NT2/D1 (cell line): Measurements from ENCODE around the gene RNASE2.

ENCODE experiments used
- DNase-seq: peaks from one replicate; pipeline ENCODE4 v3.0.0-alpha.2; 2011; ENCODE audit warnings: low read depth, low spot score
- H3K27me3 ChIP-seq: 2 replicates; pipeline ENCODE4 v1.6.0; 2011; ENCODE audit warnings: mild to moderate bottlenecking; ENCODE audit not compliant: insufficient read length, insufficient read depth
- H3K36me3 ChIP-seq: 2 replicates; pipeline ENCODE4 v1.6.1; 2011; ENCODE audit warnings: mild to moderate bottlenecking, low read length, mixed read lengths; ENCODE audit not compliant: insufficient read depth, insufficient read length
- H3K4me1 ChIP-seq: 2 replicates; pipeline ENCODE4 v1.5.1; 2011; ENCODE audit not compliant: insufficient read depth, insufficient read length
- H3K4me3 ChIP-seq: 2 replicates; pipeline ENCODE4 v1.5.1; 2011; ENCODE audit warnings: low read depth; ENCODE audit not compliant: insufficient read length
- H3K9ac ChIP-seq: 2 replicates; pipeline ENCODE4 v1.6.0; 2011; ENCODE audit warnings: low read depth; ENCODE audit not compliant: insufficient read length
- H3K9me3 ChIP-seq: 2 replicates; pipeline ENCODE4 v1.5.1; 2011; ENCODE audit warnings: mild to moderate bottlenecking, low read length; ENCODE audit not compliant: insufficient read depth
- SUZ12 ChIP-seq: IDR thresholded peaks from 2 replicates; pipeline ENCODE4 v1.6.1; 2011; ENCODE audit not compliant: insufficient read length, insufficient read depth; ENCODE audit errors: extremely low read depth
- YY1 ChIP-seq: IDR thresholded peaks from 2 replicates; pipeline ENCODE4 v1.6.1; 2011; ENCODE audit not compliant: insufficient read length, insufficient read depth
- ZNF274 ChIP-seq: IDR thresholded peaks from 2 replicates; pipeline ENCODE4 v1.6.1; 2011; ENCODE audit warnings: mild to moderate bottlenecking, low read depth, low read length

Gene RNASE2

DNA sequence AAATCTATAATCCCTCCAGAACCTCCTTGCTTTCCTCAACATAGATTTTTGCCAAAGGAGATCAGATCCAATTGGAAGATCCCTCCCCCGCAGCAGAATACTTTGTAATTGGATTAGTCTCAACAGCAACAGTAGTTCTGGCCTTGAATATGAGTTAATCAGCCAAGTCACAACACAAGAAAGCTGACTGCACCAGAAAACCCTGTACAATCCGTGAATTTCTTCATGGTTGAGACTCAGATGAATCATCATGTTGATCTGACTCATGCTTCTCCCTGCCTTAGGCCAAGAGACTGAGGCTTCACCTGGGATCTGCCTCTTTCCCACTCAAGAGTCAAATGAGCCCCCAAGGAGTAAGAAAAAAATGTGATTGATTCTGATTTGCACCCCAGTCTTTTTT lies 31.5 kb downstream of the RNASE2 start:
- no peak overlapping the region for H3K4me3 ChIP-seq
- TF ChIP-seq YY1 (no peak), ZNF274 (no peak), SUZ12 (no peak)
- DNase-seq, result no peak
- H3K4me1 ChIP-seq, result no peaks in the 10 kb centered on the region
- H3K27me3 ChIP-seq, result no peaks in the 10 kb centered on the region
- no peaks in the 10 kb centered on the region for H3K9me3 ChIP-seq
- H3K9ac ChIP-seq, result no peak overlapping the region
- peaks cover 6% of the 10 kb centered on the region for H3K36me3 ChIP-seq

DNA sequence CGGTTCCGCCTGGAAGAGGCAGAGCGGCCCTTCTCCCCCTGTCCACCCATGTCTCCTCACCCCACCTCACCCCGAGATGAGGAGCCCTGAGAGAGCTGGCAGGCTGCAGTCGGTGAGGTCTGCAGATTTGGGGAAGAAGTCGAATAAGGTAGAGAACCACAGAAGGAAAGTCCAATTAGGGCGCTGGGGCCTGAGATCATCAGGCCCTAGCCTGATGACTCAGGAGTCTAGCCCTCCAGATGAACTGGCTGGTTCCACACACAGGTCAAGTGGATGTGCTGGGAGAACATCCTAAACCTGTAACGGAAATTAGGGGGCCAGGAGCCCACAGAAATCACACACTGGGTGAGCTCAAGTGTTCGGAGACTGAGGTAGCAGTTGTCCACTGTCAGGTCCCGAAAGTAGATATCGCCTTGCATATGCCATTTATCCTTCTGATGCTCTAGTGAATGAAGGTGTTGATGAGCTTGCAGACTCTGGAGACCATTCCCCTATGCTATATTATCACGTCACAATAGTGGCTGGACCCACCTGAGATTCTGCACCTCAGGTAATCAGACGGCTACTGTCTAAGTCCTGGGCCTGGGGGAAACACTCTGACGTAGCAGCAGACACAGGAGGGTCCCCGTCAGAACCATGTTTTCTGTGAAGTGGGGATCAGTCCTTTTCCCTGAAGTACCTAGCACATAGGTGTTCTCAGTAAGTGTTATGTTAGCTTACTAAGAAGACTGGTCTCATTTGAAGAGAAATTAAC lies 33.6 kb downstream of the RNASE2 start:
- no peaks in the 10 kb centered on the region for H3K9me3 ChIP-seq
- peak overlapping the region; percentile 29 for H3K4me3 ChIP-seq
- no peaks in the 10 kb centered on the region for H3K27me3 ChIP-seq
- TF ChIP-seq SUZ12 (no peak), ZNF274 (no peak), YY1 (no peak)
- H3K4me1 ChIP-seq, result no peaks in the 10 kb centered on the region
- no peak for DNase-seq
- H3K36me3 ChIP-seq, result peaks cover 25% of the 10 kb centered on the region
- H3K9ac ChIP-seq, result peak overlapping the region; percentile 24

- peak overlapping the region; percentile 29 for H3K4me3 ChIP-seq
- peak overlapping the region; percentile 24 for H3K9ac ChIP-seq
- H3K9me3 ChIP-seq, result no peaks in the 10 kb centered on the region
- H3K36me3 ChIP-seq, result peaks cover 30% of the 10 kb centered on the region
- no peak for DNase-seq
- H3K27me3 ChIP-seq, result no peaks in the 10 kb centered on the region
- no peak for TF ChIP-seq YY1
- no peak for TF ChIP-seq ZNF274
- TF ChIP-seq SUZ12, result no peak
- no peaks in the 10 kb centered on the region for H3K4me1 ChIP-seq
Measured at GRCh38 chr14:20989471-20989786, 34.1 kb downstream of the RNASE2 start.

- peak within 1 kb of the TSS; percentile 91 for H3K9ac ChIP-seq
- H3K4me1 ChIP-seq, result no peaks in the 10 kb centered on the region
- peak; percentile 83 for DNase-seq
- no peaks in the 10 kb centered on the region for H3K9me3 ChIP-seq
- peak within 1 kb of the TSS; percentile 86 for H3K4me3 ChIP-seq
- H3K27me3 ChIP-seq, result no peaks in the 10 kb centered on the region
- H3K36me3 ChIP-seq, result peaks cover 36% of the 10 kb centered on the region
- peak; percentile 64 for TF ChIP-seq YY1
- TF ChIP-seq ZNF274, result no peak
- TF ChIP-seq SUZ12, result no peak
Measured at GRCh38 chr14:20989787-20990600, 34.7 kb downstream of the RNASE2 start, which contains the start of gene METTL17. Gene METTL17 (plus strand): TSS chr14:20989980. CDS start chr14:20990003, 23 bp downstream.

DNA sequence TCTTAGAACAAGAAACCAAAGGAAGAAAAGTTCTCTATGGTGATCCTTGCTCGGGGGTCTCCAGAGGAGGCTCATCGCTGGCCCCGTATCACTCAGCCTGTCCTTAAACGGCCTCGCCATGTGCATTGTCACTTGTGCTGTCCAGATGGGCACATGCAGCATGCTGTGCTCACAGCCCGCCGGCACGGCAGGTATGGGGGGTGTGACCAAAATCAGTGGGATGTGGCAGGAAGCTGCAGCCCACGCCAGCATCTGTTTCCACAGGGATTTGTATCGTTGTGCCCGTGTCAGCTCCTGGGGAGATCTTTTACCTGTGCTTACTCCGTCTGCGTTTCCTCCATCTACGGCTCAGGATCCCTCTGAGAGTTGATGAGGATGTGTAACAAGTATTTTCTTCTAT lies 41.2 kb downstream of the RNASE2 start:
- DNase-seq, result no peak
- no peak overlapping the region for H3K4me3 ChIP-seq
- H3K27me3 ChIP-seq, result no peaks in the 10 kb centered on the region
- TF ChIP-seq YY1 (no peak), ZNF274 (no peak), SUZ12 (no peak)
- H3K36me3 ChIP-seq, result peaks cover 52% of the 10 kb centered on the region
- no peaks in the 10 kb centered on the region for H3K9me3 ChIP-seq
- H3K4me1 ChIP-seq, result peaks cover 6% of the 10 kb centered on the region
- H3K9ac ChIP-seq, result no peak overlapping the region

DNA sequence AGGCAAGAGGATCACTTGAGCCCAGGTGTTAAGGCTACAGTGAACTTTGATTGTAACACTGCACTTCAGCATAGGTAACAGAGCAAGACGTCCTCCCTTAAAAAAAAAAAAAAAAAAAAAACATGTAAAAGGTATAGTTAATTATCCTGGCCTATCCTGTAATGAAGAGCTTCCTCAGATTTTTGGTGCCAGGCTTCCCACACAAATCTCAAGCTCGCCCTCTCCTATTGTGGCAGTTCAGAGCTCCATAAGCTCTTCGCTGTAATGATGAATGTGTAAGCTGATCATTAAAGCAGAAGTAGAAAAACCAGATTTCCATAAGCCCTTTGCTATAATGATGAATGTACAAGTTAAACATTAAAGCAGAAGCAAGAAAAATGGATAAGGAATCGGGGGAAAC lies 41.8 kb downstream of the RNASE2 start:
- no peak overlapping the region for H3K9ac ChIP-seq
- no peak for DNase-seq
- H3K9me3 ChIP-seq, result no peaks in the 10 kb centered on the region
- H3K36me3 ChIP-seq, result peaks cover 47% of the 10 kb centered on the region
- TF ChIP-seq SUZ12 (no peak), ZNF274 (no peak), YY1 (no peak)
- H3K4me3 ChIP-seq, result no peak overlapping the region
- no peaks in the 10 kb centered on the region for H3K27me3 ChIP-seq
- H3K4me1 ChIP-seq, result peaks cover 6% of the 10 kb centered on the region

- Histone ChIP-seq H3K4me1 (peaks cover 6% of the 10 kb centered on the region), H3K9ac (no peak overlapping the region), H3K4me3 (no peak overlapping the region), H3K36me3 (peaks cover 42% of the 10 kb centered on the region), H3K27me3 (no peaks in the 10 kb centered on the region), H3K9me3 (no peaks in the 10 kb centered on the region)
- no peak for DNase-seq
- TF ChIP-seq YY1 (no peak), ZNF274 (no peak), SUZ12 (no peak)
Measured at GRCh38 chr14:20997564-20997963, 42.3 kb downstream of the RNASE2 start.

DNA sequence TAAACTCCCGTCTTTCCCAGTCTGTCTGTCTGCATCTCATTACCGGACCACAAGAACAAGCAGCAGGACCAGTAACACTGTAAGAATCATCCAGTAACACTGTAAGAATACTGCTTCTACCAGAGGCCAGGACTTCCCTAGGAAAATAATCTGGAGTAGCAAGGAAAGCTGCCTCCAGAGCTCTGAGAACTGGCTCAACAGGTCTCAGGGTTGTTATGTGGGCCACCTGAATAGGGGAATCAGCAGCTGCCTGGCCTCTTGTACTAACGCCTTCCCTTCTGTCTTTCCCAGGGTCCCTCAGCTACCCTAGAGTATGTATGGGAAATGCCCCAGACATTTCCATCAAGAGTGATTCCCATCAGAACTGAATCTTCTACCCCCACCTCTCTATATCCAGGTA lies 42.9 kb downstream of the RNASE2 start:
- no peak for DNase-seq
- TF ChIP-seq YY1, result no peak
- TF ChIP-seq SUZ12, result no peak
- no peak for TF ChIP-seq ZNF274
- no peak overlapping the region for H3K9ac ChIP-seq
- no peak overlapping the region for H3K4me3 ChIP-seq
- no peaks in the 10 kb centered on the region for H3K9me3 ChIP-seq
- H3K27me3 ChIP-seq, result no peaks in the 10 kb centered on the region
- peaks cover 37% of the 10 kb centered on the region for H3K36me3 ChIP-seq
- peaks cover 6% of the 10 kb centered on the region for H3K4me1 ChIP-seq
